HG03097 (cell line): ENCODE measurements around the gene PHF23.
A peak's percentile ranks its signal among the peaks of the same experiment; 100 is the strongest.

Source experiments
- ATAC-seq: cut with Tn5 transposase; IDR thresholded peaks from one replicate; pipeline ENCODE4 v1.9.1; 2021; ENCODE audit not compliant: unreplicated experiment, low FRiP score

Gene PHF23

GRCh38 chr17:7238420-7239090 lies 702 bp downstream of the PHF23 start:
- ATAC-seq = no peak

- no peak for ATAC-seq
These were observed 1.4 kb downstream of the PHF23 start for GRCh38 chr17:7237761-7238419.

- ATAC-seq = no peak
These were observed 1.9 kb downstream of the PHF23 start for GRCh38 chr17:7237266-7237760.

GRCh38 chr17:7236808-7237207 lies 2.4 kb downstream of the PHF23 start:
- ATAC-seq = no peak

GRCh38 chr17:7235693-7236665 lies 3.3 kb downstream of the PHF23 start:
- ATAC-seq = no peak

- peak; percentile 54 for ATAC-seq
These were observed 4.9 kb downstream of the PHF23 start, which contains the start of gene DVL2 for GRCh38 chr17:7234083-7234951. TSS of gene DVL2 (minus strand) at chr17:7234517. CDS start at chr17:7234262, 255 bp downstream.

- ATAC-seq = peak; percentile 6
These were observed 5.6 kb downstream of the PHF23 start for GRCh38 chr17:7233701-7234082.

- no peak for ATAC-seq
These were observed 7.1 kb downstream of the PHF23 start for GRCh38 chr17:7232114-7232513.

GRCh38 chr17:7229504-7229903 lies 9.8 kb downstream of the PHF23 start:
- ATAC-seq = no peak

GRCh38 chr17:7228920-7229319 lies 10.3 kb downstream of the PHF23 start:
- ATAC-seq = no peak

- no peak for ATAC-seq
These were observed 12.2 kb downstream of the PHF23 start for GRCh38 chr17:7226721-7227710.

- no peak for ATAC-seq
These were observed 13.4 kb downstream of the PHF23 start for GRCh38 chr17:7225711-7226331.

- no peak for ATAC-seq
These were observed 14.6 kb downstream of the PHF23 start for GRCh38 chr17:7224661-7225111.

- no peak for ATAC-seq
These were observed 15.1 kb downstream of the PHF23 start for GRCh38 chr17:7224110-7224509.

GRCh38 chr17:7223375-7223774 lies 15.9 kb downstream of the PHF23 start:
- no peak for ATAC-seq

GRCh38 chr17:7222972-7223292 lies 16.3 kb downstream of the PHF23 start:
- no peak for ATAC-seq

- ATAC-seq = no peak
These were observed 16.9 kb downstream of the PHF23 start for GRCh38 chr17:7222093-7222971.
